ENCODE measurements around the gene FRYL. TPM values are rescaled to one million over a fixed set of nuclear protein-coding genes. Genes with fewer than 3 reads are reported as not detected.
A peak's percentile ranks its signal among the peaks of the same experiment; 100 is the strongest.

FRYL gene
- total and polyA plus RNA-seq, 2 of the 13 experiments (the other 11 are each of a cell fraction or from before 2014, with no cell fraction given) = 9.7 to 19.6 TPM

DNA sequence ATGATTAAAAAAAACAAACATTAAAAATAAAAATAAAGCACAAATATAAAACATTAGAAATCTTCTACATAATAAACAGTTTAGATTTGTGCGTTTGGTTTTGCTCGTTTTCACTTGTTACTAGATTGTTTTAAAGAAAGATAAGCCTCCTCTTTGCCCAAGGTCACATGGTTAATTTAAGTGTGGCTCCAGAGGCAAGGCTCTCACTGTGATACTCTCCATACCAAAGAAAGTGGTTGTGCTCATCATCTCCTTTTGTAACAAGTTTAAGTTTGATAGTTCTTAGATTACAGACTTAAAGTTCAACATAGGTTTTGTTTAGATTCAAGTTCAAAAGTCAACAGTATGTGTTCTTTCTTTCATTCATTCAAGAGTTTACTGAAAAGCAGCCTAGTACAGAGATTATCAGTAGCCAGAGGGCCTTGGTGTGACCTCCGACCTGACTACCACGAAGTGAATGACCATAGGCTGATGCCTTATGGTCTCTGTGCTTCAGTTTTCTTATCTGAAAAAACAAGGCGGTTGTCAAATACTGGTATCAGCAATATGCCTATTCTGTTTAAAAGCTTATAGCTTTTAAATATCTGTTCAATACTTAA lies 156.8 kb downstream of the FRYL start (continued):
- TF ChIP-seq, protein P1, sequence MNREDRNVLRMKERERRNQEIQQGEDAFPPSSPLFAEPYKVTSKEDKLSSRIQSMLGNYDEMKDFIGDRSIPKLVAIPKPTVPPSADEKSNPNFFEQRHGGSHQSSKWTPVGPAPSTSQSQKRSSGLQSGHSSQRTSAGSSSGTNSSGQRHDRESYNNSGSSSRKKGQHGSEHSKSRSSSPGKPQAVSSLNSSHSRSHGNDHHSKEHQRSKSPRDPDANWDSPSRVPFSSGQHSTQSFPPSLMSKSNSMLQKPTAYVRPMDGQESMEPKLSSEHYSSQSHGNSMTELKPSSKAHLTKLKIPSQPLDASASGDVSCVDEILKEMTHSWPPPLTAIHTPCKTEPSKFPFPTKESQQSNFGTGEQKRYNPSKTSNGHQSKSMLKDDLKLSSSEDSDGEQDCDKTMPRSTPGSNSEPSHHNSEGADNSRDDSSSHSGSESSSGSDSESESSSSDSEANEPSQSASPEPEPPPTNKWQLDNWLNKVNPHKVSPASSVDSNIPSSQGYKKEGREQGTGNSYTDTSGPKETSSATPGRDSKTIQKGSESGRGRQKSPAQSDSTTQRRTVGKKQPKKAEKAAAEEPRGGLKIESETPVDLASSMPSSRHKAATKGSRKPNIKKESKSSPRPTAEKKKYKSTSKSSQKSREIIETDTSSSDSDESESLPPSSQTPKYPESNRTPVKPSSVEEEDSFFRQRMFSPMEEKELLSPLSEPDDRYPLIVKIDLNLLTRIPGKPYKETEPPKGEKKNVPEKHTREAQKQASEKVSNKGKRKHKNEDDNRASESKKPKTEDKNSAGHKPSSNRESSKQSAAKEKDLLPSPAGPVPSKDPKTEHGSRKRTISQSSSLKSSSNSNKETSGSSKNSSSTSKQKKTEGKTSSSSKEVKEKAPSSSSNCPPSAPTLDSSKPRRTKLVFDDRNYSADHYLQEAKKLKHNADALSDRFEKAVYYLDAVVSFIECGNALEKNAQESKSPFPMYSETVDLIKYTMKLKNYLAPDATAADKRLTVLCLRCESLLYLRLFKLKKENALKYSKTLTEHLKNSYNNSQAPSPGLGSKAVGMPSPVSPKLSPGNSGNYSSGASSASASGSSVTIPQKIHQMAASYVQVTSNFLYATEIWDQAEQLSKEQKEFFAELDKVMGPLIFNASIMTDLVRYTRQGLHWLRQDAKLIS (CRISPR knock-in tag; IDR thresholded peaks at IDR 0.05) = no peak
- no peak for TF ChIP-seq FOSL2 (CRISPR knock-in tag; IDR thresholded peaks at IDR 0.05)
- peak; percentile 83; the same call in 1 of the 2 replicates for TF ChIP-seq NCOR1 (IDR thresholded peaks at IDR 0.05; ENCODE audit: borderline replicate concordance, low read length)

DNA sequence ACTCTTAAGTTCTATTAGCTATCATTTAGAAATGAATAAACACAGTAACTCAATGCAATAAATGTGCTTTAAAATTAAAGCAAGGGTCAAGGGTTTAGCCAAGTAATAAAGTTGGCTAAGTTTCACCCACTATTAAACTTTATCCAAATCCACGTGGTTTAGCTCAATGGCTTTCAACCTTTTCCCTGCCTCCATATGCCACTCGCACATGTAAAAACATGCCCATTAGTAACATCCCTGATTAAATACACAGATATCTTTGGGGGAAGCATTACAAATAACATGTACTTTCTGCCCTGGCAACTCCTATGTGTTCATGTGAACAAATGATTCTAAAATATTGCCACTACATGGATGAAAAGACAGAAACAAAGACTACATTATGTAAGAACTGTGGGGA lies 159.2 kb downstream of the FRYL start:
- POLR2A ChIA-PET = no interaction called here
- Histone ChIP-seq H3K9me3 (ENCODE audit: low read length) (no peaks in the 10 kb centered on the region), H3K27me3 (ENCODE audit: control insufficient read depth in 1 of 2, insufficient read depth in 2 of 2, low read length in 2 of 2) (no peaks in the 10 kb centered on the region), H2AFZ (ENCODE audit: low read length) (no peak overlapping the region), H3K9ac (ENCODE audit: insufficient read depth, low read depth, low read length) (no peak overlapping the region), H3K36me3 (replicated peaks in 1 of 2; ENCODE audit: control insufficient read depth in 1 of 2, insufficient read depth in 2 of 2, low read length in 2 of 2) (peaks cover 2 to 11% of the 10 kb centered on the region in 2 experiments; a peak in 3 of 5 replicates), H3K4me2 (ENCODE audit: low read depth, low read length) (no peak overlapping the region), H4K20me1 (ENCODE audit: insufficient read depth, low read length) (peaks cover 6% of the 10 kb centered on the region; the same call in 1 of the 2 replicates), H3K4me1 (ENCODE audit: insufficient read depth, low read length) (peaks cover 16% of the 10 kb centered on the region), H3K79me2 (ENCODE audit: insufficient read depth, low read length) (no peaks in the 10 kb centered on the region), H3K4me3 (replicated peaks in 1 of 3; ENCODE audit: insufficient read depth in 1 of 3, low read depth in 2 of 3, low read length in 3 of 3) (no peak overlapping the region), H3K27ac (ENCODE audit: extremely low read length, insufficient read depth, low read length) (no peak overlapping the region)
- no peak for FAIRE-seq
- in situ Hi-C loops (cut with HindIII; ENCODE audit: extremely low pct_ligation_motif_present, low pct_unique_long_range_greater_than_20kb) = no loop called here
- 100% methylated on average over 2 of the region's 2 CpGs for WGBS (ENCODE audit: low lambda C conversion rate)
- intact Hi-C loops (cut with micrococcal nuclease; ENCODE audit: unreplicated experiment) = loop anchor here (5.0 kb wide), 1 partner anchor 161 kb away; the partner anchor contains the start of gene FRYL
- BruUV-seq (replicated peaks) = no TSS peak
- TF ChIP-seq XRCC5 (optimal IDR thresholded peaks at IDR 0.05; ENCODE audit: low read length) = no peak
- TF ChIP-seq, protein P2, sequence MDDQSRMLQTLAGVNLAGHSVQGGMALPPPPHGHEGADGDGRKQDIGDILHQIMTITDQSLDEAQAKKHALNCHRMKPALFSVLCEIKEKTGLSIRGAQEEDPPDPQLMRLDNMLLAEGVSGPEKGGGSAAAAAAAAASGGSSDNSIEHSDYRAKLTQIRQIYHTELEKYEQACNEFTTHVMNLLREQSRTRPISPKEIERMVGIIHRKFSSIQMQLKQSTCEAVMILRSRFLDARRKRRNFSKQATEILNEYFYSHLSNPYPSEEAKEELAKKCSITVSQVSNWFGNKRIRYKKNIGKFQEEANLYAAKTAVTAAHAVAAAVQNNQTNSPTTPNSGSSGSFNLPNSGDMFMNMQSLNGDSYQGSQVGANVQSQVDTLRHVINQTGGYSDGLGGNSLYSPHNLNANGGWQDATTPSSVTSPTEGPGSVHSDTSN (CRISPR knock-in tag; IDR thresholded peaks at IDR 0.05; ENCODE audit: borderline replicate concordance) = no peak
- no peak for TF ChIP-seq FOXA3 (CRISPR knock-in tag; IDR thresholded peaks at IDR 0.05)
- TF ChIP-seq ZNF775 (CRISPR knock-in tag; IDR thresholded peaks at IDR 0.05; ENCODE audit: borderline replicate concordance) = no peak
- TF ChIP-seq, protein P3, sequence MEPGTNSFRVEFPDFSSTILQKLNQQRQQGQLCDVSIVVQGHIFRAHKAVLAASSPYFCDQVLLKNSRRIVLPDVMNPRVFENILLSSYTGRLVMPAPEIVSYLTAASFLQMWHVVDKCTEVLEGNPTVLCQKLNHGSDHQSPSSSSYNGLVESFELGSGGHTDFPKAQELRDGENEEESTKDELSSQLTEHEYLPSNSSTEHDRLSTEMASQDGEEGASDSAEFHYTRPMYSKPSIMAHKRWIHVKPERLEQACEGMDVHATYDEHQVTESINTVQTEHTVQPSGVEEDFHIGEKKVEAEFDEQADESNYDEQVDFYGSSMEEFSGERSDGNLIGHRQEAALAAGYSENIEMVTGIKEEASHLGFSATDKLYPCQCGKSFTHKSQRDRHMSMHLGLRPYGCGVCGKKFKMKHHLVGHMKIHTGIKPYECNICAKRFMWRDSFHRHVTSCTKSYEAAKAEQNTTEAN (CRISPR knock-in tag; conservative IDR thresholded peaks at IDR 0.05) = no peak
- TF ChIP-seq ZNF496 (CRISPR knock-in tag; IDR thresholded peaks at IDR 0.05; ENCODE audit: insufficient replicate concordance) = no peak
- ATAC-seq = no peak
- DNase-seq (ENCODE audit: low spot score) = no peak
- CTCF ChIA-PET (ENCODE audit: low intra/inter-chr PET ratio, low total read pairs) = no interaction called here

Data from HepG2 (cell line).